ENCODE data around the gene SPRING1. TPM values are rescaled to one million over a fixed set of nuclear protein-coding genes. Genes with fewer than 3 reads are reported as not detected.
A peak's percentile ranks its signal among the peaks of the same experiment; 100 is the strongest.

SPRING1 gene
- total and polyA plus RNA-seq, 2 experiments from 2014 or later = 16.8 to 21.4 TPM

GRCh38 chr12:116697716-116698115, 40.2 kb downstream of the SPRING1 start:
- in situ Hi-C loops (cut with MboI) = no loop called here
- H3K4me1 ChIP-seq (ENCODE audit: insufficient read depth) = peaks cover 4% of the 10 kb centered on the region; the same call in 1 of the 2 replicates
- no peak overlapping the region for H3K27ac ChIP-seq
- TF ChIP-seq EZH2phosphoT487 (IDR thresholded peaks at IDR 0.05; ENCODE audit: insufficient read depth, low read depth) = no peak
- no peak for TF ChIP-seq EZH2 (IDR thresholded peaks at IDR 0.05; ENCODE audit: insufficient read depth, poor library complexity, severe bottlenecking)
- 86 to 91% methylated on average over 11 of the region's 11 CpGs for WGBS, 2 experiments (ENCODE audit: low coverage in 1 of 2, low lambda C conversion rate in 2 of 2, missing lambda C conversion rate in 2 of 2)
- no peaks in the 10 kb centered on the region for H3K9me2 ChIP-seq (ENCODE audit: insufficient read depth)
- no peaks in the 10 kb centered on the region for H3K79me2 ChIP-seq (ENCODE audit: insufficient read depth)
- H3K4me3 ChIP-seq = no peak overlapping the region
- H3K9ac ChIP-seq = no peak overlapping the region
- no peaks in the 10 kb centered on the region for H4K20me1 ChIP-seq (ENCODE audit: insufficient read depth)
- DNase-seq = no peak
- peaks cover 35% of the 10 kb centered on the region for H3K27me3 ChIP-seq (replicated peaks; ENCODE audit: insufficient read depth)
- no peak overlapping the region for H2AFZ ChIP-seq
- H3K4me2 ChIP-seq (ENCODE audit: unreplicated experiment) = no peak overlapping the region
- no peaks in the 10 kb centered on the region for H3F3A ChIP-seq (ENCODE audit: insufficient read depth)
- no peaks in the 10 kb centered on the region for H3K36me3 ChIP-seq (ENCODE audit: low read depth)
- no peaks in the 10 kb centered on the region for H3K9me3 ChIP-seq (ENCODE audit: low read depth)

GRCh38 chr12:116697305-116697704, 40.6 kb downstream of the SPRING1 start:
- no peaks in the 10 kb centered on the region for H3K9me3 ChIP-seq (ENCODE audit: low read depth)
- H3K79me2 ChIP-seq (ENCODE audit: insufficient read depth) = no peaks in the 10 kb centered on the region
- DNase-seq = peak; percentile 23

GRCh38 chr12:116695464-116695725, 42.5 kb downstream of the SPRING1 start:
- TF ChIP-seq EZH2phosphoT487 (IDR thresholded peaks at IDR 0.05; ENCODE audit: insufficient read depth, low read depth) (no peak), EZH2 (IDR thresholded peaks at IDR 0.05; ENCODE audit: insufficient read depth, poor library complexity, severe bottlenecking) (no peak)
- no peaks in the 10 kb centered on the region for H4K20me1 ChIP-seq (ENCODE audit: insufficient read depth)
- no peaks in the 10 kb centered on the region for H3K9me3 ChIP-seq (ENCODE audit: low read depth)
- 51 to 76% methylated on average over 2 to 3 of the region's 3 CpGs for whole genome bisulfite sequencing, 2 experiments (ENCODE audit: low coverage in 1 of 2, low lambda C conversion rate in 2 of 2, missing lambda C conversion rate in 2 of 2)
- H3K4me2 ChIP-seq (ENCODE audit: unreplicated experiment) = no peak overlapping the region
- no peaks in the 10 kb centered on the region for H3K9me2 ChIP-seq (ENCODE audit: insufficient read depth)
- no peaks in the 10 kb centered on the region for H3K79me2 ChIP-seq (ENCODE audit: insufficient read depth)
- H3F3A ChIP-seq (ENCODE audit: insufficient read depth) = no peaks in the 10 kb centered on the region
- H3K36me3 ChIP-seq (ENCODE audit: low read depth) = no peaks in the 10 kb centered on the region
- H2AFZ ChIP-seq = no peak overlapping the region
- peaks cover 4% of the 10 kb centered on the region; the same call in 1 of the 2 replicates for H3K4me1 ChIP-seq (ENCODE audit: insufficient read depth)
- H3K9ac ChIP-seq = no peak overlapping the region
- in situ Hi-C loops (cut with MboI) = no loop called here
- DNase-seq = no peak
- H3K4me3 ChIP-seq = no peak overlapping the region
- peaks cover 41% of the 10 kb centered on the region for H3K27me3 ChIP-seq (replicated peaks; ENCODE audit: insufficient read depth)
- no peak overlapping the region for H3K27ac ChIP-seq

More at GRCh38 chr12:116697305-116697704, 40.6 kb downstream of the SPRING1 start:
- WGBS, 2 experiments (ENCODE audit: low coverage in 1 of 2, low lambda C conversion rate in 2 of 2, missing lambda C conversion rate in 2 of 2) = 73 to 78% methylated on average over 6 to 7 of the region's 7 CpGs
- H3F3A ChIP-seq (ENCODE audit: insufficient read depth) = no peaks in the 10 kb centered on the region
- H4K20me1 ChIP-seq (ENCODE audit: insufficient read depth) = no peaks in the 10 kb centered on the region
- no peak overlapping the region for H3K9ac ChIP-seq
- no peak overlapping the region for H3K4me2 ChIP-seq (ENCODE audit: unreplicated experiment)
- H2AFZ ChIP-seq = no peak overlapping the region
- TF ChIP-seq EZH2 (IDR thresholded peaks at IDR 0.05; ENCODE audit: insufficient read depth, poor library complexity, severe bottlenecking) (no peak), EZH2phosphoT487 (IDR thresholded peaks at IDR 0.05; ENCODE audit: insufficient read depth, low read depth) (no peak)
- H3K4me1 ChIP-seq (ENCODE audit: insufficient read depth) = peaks cover 4% of the 10 kb centered on the region; the same call in 1 of the 2 replicates
- no peak overlapping the region for H3K4me3 ChIP-seq
- no peak overlapping the region for H3K27ac ChIP-seq
- peaks cover 39% of the 10 kb centered on the region for H3K27me3 ChIP-seq (replicated peaks; ENCODE audit: insufficient read depth)
- in situ Hi-C loops (cut with MboI) = no loop called here
- H3K9me2 ChIP-seq (ENCODE audit: insufficient read depth) = no peaks in the 10 kb centered on the region
- H3K36me3 ChIP-seq (ENCODE audit: low read depth) = no peaks in the 10 kb centered on the region

- H3K9ac ChIP-seq = no peak overlapping the region
- H3K36me3 ChIP-seq (ENCODE audit: low read depth) = no peaks in the 10 kb centered on the region
- in situ Hi-C loops (cut with MboI) = no loop called here
- H2AFZ ChIP-seq = no peak overlapping the region
- peaks cover 4% of the 10 kb centered on the region; the same call in 1 of the 2 replicates for H3K4me1 ChIP-seq (ENCODE audit: insufficient read depth)
- H3K9me2 ChIP-seq (ENCODE audit: insufficient read depth) = no peaks in the 10 kb centered on the region
- H3K4me2 ChIP-seq (ENCODE audit: unreplicated experiment) = no peak overlapping the region
- H3K27ac ChIP-seq = no peak overlapping the region
- 76 to 83% methylated on average over 16 to 22 of the region's 22 CpGs for WGBS, 2 experiments (ENCODE audit: low coverage in 1 of 2, low lambda C conversion rate in 2 of 2, missing lambda C conversion rate in 2 of 2)
- H3K9me3 ChIP-seq (ENCODE audit: low read depth) = no peaks in the 10 kb centered on the region
- no peaks in the 10 kb centered on the region for H4K20me1 ChIP-seq (ENCODE audit: insufficient read depth)
- H3K79me2 ChIP-seq (ENCODE audit: insufficient read depth) = no peaks in the 10 kb centered on the region
- peaks cover 41% of the 10 kb centered on the region for H3K27me3 ChIP-seq (replicated peaks; ENCODE audit: insufficient read depth)
- no peaks in the 10 kb centered on the region for H3F3A ChIP-seq (ENCODE audit: insufficient read depth)
- DNase-seq = no peak
- TF ChIP-seq EZH2phosphoT487 (IDR thresholded peaks at IDR 0.05; ENCODE audit: insufficient read depth, low read depth) (no peak), EZH2 (IDR thresholded peaks at IDR 0.05; ENCODE audit: insufficient read depth, poor library complexity, severe bottlenecking) (no peak)
- no peak overlapping the region for H3K4me3 ChIP-seq
Observed at GRCh38 chr12:116694653-116695463, 43.0 kb downstream of the SPRING1 start.

Data from GM23248 (cell line).